Left lung (tissue), 10 donors: ENCODE results near the gene HNRNPLL. TPM values are rescaled to one million over a fixed set of nuclear protein-coding genes. Genes with fewer than 3 reads are reported as not detected.

Experiments used
- ATAC-seq: fragments of 200-7000 bp; cut with Tn5 transposase; one replicate; pipeline ENCODE4 v1.9.1; 2020; ENCODE audit warnings: moderate library complexity
- DNase-seq, 4 donors: peaks; one replicate each; pipeline ENCODE4 v3.0.0-alpha.2; 2013 to 2020
- H3K27ac ChIP-seq, 2 donors: fragments of 200-600 bp; sonication (generic) in 1 of 2; one replicate each; pipeline versions ENCODE4 v1.5.0 to v1.8.0; 2020 to 2021
- H3K27me3 ChIP-seq, 2 donors: fragments of 200-600 bp; sonication (generic) in 1 of 2; one replicate each; pipeline versions ENCODE4 v1.5.0 to v1.8.0; 2020 to 2021
- H3K36me3 ChIP-seq, 2 donors: fragments of 200-600 bp; sonication (generic) in 1 of 2; one replicate each; pipeline versions ENCODE4 v1.5.0 to v1.8.0; 2020 to 2021
- H3K4me1 ChIP-seq, 2 donors: fragments of 200-600 bp; one replicate each; pipeline ENCODE4 v1.8.0; 2021
- H3K4me3 ChIP-seq, 2 donors: fragments of 200-600 bp; sonication (generic) in 1 of 2; one replicate each; pipeline versions ENCODE4 v1.5.0 to v1.8.0; 2020 to 2021; ENCODE audit warnings: mild to moderate bottlenecking in 1 of 2
- H3K9me3 ChIP-seq, 2 donors: fragments of 200-600 bp; sonication (generic) in 1 of 2; one replicate each; pipeline versions ENCODE4 v1.5.0 to v1.8.0; 2020 to 2021
- CTCF ChIP-seq, 2 donors: fragments of 200-600 bp; sonication (generic) in 1 of 2; IDR thresholded peaks; one replicate each; pipeline versions ENCODE4 v1.5.0 to v1.8.0; 2021; ENCODE audit warnings: antibody characterized with exemption in 2 of 2
- intact Hi-C, 2 donors: fragments of 100-400 bp; cut with DNase I; formaldehyde crosslinking; loops; one replicate each; pipeline versions ENCODE4 v1.11.2 to v1.14.2; 2022
- polyA plus RNA-seq, 6 donors: library from polyadenylated mRNA; unstranded; fragments of 120-200 nt; gene quantifications; one replicate each; pipeline ENCODE4 v1.2.1, GENCODE V29; 2013; ENCODE audit not compliant: insufficient read length in 6 of 6
- total RNA-seq, 2 donors: library from RNA; stranded (reverse); fragmentation: NEBNext Ultra II Directional; extraction: Animal tissue kit (Norgen Biotek cat#: 25700); gene quantifications; one replicate each; pipeline ENCODE4 v1.2.1, GENCODE V29; 2021
- donor health status: DM: no; HTN: yes; CAD: no.
- donor health status: DM: no; HTN: no; CAD: no.

Gene HNRNPLL
- total and polyA plus RNA-seq, 8 donors: 44.2 to 102 (median 75.4) TPM

GRCh38 chr2:38580115-38580636 is 22.6 kb downstream of the HNRNPLL start:
- Histone ChIP-seq H3K27ac (no peak overlapping the region), H3K36me3 (peaks cover 0 to 42% of the 10 kb centered on the region in 2 donors), H3K27me3 (no peaks in the 10 kb centered on the region), H3K4me1 (no peaks in the 10 kb centered on the region), H3K9me3 (no peaks in the 10 kb centered on the region), H3K4me3 (no peak overlapping the region)
- TF ChIP-seq CTCF (IDR thresholded peaks at IDR 0.05): no peak
- ATAC-seq (no peak), DNase-seq (no peak)
- intact Hi-C loops: loop anchor here in 1 of 2 donors (5.0 kb wide), 1 partner anchor 147 kb away; no protein-coding TSS in a partner anchor

GRCh38 chr2:38578832-38579231 is 23.9 kb downstream of the HNRNPLL start:
- Histone ChIP-seq H3K4me1 (no peaks in the 10 kb centered on the region), H3K36me3 (peaks cover 0 to 36% of the 10 kb centered on the region in 2 donors), H3K27me3 (no peaks in the 10 kb centered on the region), H3K27ac (no peak overlapping the region), H3K4me3 (no peak overlapping the region), H3K9me3 (no peaks in the 10 kb centered on the region)
- intact Hi-C loops: no loop called here
- ATAC-seq (no peak), DNase-seq (no peak)
- no peak for TF ChIP-seq CTCF (IDR thresholded peaks at IDR 0.05)

GRCh38 chr2:38574278-38574677 is 28.4 kb downstream of the HNRNPLL start:
- peaks cover 0 to 38% of the 10 kb centered on the region in 2 donors for H3K36me3 ChIP-seq
- H3K4me1 ChIP-seq: peaks cover 13 to 14% of the 10 kb centered on the region in 2 donors
- H3K4me3 ChIP-seq: no peak overlapping the region
- TF ChIP-seq CTCF (IDR thresholded peaks at IDR 0.05): no peak
- intact Hi-C loops: no loop called here
- no peaks in the 10 kb centered on the region for H3K27me3 ChIP-seq
- ATAC-seq (no peak), DNase-seq (no peak)
- no peak overlapping the region for H3K27ac ChIP-seq
- H3K9me3 ChIP-seq: no peaks in the 10 kb centered on the region

GRCh38 chr2:38572167-38572566 is 30.6 kb downstream of the HNRNPLL start:
- DNase-seq (peak in 1 of 4 donors; percentile 41), ATAC-seq (peak; percentile 54)
- Histone ChIP-seq H3K9me3 (no peaks in the 10 kb centered on the region), H3K4me3 (no peak overlapping the region), H3K27ac (peak overlapping the region in 1 of 2 donors; percentile 3), H3K4me1 (peaks cover 13 to 14% of the 10 kb centered on the region in 2 donors), H3K36me3 (peaks cover 0 to 51% of the 10 kb centered on the region in 2 donors), H3K27me3 (no peaks in the 10 kb centered on the region)
- intact Hi-C loops: no loop called here
- no peak for TF ChIP-seq CTCF (IDR thresholded peaks at IDR 0.05)

GRCh38 chr2:38571193-38571592 is 31.5 kb downstream of the HNRNPLL start:
- Histone ChIP-seq H3K9me3 (no peaks in the 10 kb centered on the region), H3K36me3 (peaks cover 0 to 59% of the 10 kb centered on the region in 2 donors), H3K4me1 (peaks cover 13 to 14% of the 10 kb centered on the region in 2 donors), H3K4me3 (no peak overlapping the region), H3K27ac (peak overlapping the region in 1 of 2 donors; percentile 3), H3K27me3 (no peaks in the 10 kb centered on the region)
- no peak for TF ChIP-seq CTCF (IDR thresholded peaks at IDR 0.05)
- ATAC-seq (peak; percentile 21), DNase-seq (no peak)
- intact Hi-C loops: no loop called here
